KOPT-K1 (cell line): ENCODE data around the gene UNC93A.
"Not testable (repeated sequence)": the region's sequence is repeated elsewhere in the genome, so short reads cannot be mapped to it uniquely, and the experiment has no call there.

ENCODE experiments used
- H3K27ac ChIP-seq: fragments of 200-600 bp; sonication (generic); 2 replicates; pipeline ENCODE4 v1.5.1; 2016; ENCODE audit warnings: antibody characterized with exemption, mild to moderate bottlenecking, low read depth, low read length; ENCODE audit not compliant: poor library complexity, severe bottlenecking
- H3K36me3 ChIP-seq: fragments of 200-600 bp; sonication (generic); 2 replicates; pipeline ENCODE4 v1.5.1; 2017; ENCODE audit warnings: antibody characterized with exemption, mild to moderate bottlenecking, low read length, moderate library complexity; ENCODE audit not compliant: insufficient read depth
- H3K9me3 ChIP-seq: fragments of 200-600 bp; sonication (generic); 2 replicates; pipeline ENCODE4 v1.5.1; 2017; ENCODE audit warnings: antibody characterized with exemption, low read length, mild to moderate bottlenecking; ENCODE audit not compliant: insufficient read depth, poor library complexity, severe bottlenecking

UNC93A gene

DNA sequence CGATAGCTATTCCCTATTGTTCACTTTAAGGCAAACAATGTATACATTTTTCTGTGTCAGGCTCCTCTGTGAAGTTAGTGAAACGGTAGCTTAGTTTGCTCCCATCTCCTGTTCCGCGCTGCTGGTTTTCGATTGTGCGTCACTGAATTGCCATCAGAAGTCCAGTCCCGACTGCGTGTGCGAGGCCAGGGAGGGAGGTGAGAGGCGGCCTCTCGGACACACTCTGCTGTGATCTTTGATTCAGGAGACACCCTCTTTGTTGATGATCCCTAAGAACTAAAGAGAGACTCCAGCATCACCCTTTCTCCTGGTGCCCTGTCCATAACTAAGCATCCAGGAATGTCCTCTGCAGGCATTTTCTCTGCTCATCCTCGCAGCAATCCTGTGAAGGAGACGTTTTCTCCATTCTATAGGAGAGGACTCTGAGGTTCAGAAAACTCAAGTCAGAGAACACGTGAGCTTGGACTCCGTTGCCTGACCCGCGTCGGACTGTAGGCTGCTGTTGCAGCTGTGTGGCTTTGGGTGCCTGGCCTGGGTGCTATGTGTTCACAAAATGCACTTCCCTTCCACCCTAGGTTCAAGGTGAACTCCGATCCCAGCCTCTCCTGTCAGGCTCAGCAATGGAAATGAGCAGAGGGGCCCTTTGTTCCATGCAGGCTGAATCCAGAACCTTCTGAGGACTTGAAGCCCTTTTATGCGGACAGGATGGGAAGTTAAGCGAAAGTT lies 24.1 kb upstream of the UNC93A start:
- H3K36me3 ChIP-seq = no peaks in the 10 kb centered on the region
- no peak overlapping the region for H3K27ac ChIP-seq
- H3K9me3 ChIP-seq = no peaks in the 10 kb centered on the region

DNA sequence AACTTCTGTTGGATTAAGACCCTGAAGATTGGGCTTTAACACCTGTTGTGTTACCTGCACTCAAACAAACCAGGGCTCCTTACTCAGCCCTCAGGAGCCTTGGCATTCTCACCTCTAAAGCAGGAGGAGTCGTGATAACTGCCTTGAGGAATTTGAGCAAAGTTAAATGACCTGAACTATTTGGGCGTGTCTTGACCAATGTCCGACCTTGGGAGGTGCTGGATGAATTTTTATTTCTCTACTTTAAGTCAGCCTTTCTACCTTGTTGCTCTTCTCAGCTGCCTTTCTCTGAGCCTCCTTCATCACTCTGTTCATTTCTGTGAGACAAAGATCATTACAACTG lies 23.6 kb upstream of the UNC93A start:
- H3K27ac ChIP-seq, H3K9me3 ChIP-seq, H3K36me3 ChIP-seq: not testable (repeated sequence)

DNA sequence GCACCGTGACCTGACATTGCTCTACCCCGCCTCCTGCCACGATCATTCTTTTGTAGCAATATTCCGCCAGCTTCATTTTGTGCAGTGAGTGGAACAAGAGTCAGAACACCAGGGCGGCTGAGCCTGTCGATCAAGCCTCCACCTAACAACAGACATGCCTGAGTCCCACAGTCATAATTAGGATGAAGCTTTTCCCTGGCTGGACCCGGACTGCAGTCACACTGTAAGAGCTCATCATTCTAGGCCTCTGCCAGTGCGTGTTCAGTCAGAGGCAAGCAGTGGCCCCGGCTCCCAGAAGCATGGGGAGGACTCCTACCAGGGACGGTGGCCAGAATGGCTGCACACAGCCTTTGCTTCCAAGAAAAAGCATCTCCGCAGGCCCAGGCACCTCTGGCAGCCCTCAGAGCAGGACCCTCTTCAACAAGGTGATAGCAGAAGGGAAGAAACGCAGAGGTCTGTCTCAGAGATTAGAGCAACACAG lies 23.2 kb upstream of the UNC93A start:
- Histone ChIP-seq H3K36me3 (no peaks in the 10 kb centered on the region), H3K27ac (no peak overlapping the region), H3K9me3 (no peaks in the 10 kb centered on the region)

DNA sequence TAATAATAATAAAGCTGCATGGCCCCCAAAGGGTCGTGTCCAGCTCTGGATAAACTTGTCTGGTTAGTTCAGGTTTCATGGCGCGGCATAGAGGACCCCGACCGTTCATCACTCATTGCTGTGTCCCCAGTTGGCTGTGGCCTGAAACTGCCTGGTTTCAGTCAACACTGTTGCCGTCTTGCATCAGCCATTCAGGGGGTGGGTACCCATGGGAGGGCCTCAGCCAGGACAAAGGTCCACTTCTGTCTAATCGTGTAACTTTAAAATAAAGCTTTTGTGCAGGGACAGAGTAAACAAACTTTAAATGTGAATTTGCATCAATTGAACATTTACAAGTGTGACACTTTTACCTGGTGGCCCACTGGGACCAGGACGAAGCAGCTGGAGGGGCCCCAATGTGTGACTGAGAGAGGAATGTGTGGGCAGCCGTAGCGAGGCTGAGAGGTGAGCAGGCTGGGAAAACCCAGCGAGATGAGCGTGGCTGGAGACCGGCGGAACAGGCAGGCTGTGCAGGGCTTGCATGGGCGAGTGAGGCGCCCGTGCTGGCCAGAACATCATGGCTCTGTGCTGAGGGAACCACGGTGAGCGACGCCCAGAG lies 22.3 kb upstream of the UNC93A start:
- Histone ChIP-seq H3K27ac (no peak overlapping the region), H3K36me3 (no peaks in the 10 kb centered on the region), H3K9me3 (no peaks in the 10 kb centered on the region)

DNA sequence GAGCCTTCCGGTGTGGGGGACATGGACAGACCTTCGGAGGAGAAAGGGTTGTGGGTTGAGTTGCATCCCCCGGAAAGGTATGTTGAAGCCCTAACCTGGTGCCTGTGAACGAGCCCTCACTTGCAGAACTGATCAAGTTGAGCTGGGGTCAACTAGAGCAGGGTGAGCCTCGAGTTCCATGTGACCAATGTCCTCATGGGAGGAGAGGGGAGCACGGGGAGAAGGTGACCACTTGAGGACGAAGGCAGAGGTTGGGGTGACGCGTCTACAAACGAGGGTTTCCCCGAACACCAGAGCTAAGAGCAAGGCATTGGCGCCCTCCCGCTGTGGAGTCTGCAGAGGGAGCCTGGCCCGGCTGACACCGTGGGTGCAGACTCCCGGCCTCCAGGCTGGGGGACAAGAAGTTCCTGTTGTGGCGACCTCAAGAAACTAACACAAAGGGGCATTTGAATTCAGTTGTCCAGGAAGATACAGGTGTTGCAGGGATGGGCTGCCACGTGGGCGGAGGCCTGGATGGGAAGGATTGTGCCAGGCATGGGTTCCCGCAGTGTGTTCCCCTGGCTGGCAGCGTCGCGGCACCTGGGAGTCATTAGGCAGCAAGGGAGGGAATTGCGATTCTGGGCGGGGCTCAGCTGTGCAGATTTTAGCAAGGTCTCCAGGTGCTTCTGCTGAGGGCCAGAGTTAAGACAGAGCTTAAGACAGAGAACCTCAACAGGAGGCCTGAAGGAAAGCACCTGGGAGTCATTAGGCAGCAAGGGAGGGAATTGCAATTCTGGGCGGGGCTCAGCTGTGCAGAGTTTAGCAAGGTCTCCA lies 20.4 kb upstream of the UNC93A start:
- H3K36me3 ChIP-seq = no peaks in the 10 kb centered on the region
- H3K27ac ChIP-seq = no peak overlapping the region
- H3K9me3 ChIP-seq = no peaks in the 10 kb centered on the region

DNA sequence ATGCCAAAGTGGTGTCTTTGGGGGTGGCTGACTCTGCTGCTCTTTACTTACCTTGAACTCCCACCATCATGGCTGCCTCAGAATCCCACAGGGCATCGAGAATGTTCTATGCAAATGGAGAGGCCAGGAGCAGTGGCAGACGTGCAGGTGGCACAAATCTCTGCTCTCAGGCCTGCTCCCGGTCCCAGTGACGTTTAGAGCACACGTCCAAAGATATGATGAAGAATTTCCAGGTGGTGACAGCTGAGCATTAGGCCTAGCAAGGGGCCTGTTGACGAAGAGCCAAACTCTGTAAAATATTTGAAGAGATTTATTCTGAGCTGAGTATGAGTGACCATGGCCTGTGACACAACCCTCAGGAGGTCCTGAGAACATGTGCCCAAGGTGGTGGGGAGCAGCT lies 19.0 kb upstream of the UNC93A start:
- Histone ChIP-seq H3K27ac (no peak overlapping the region), H3K36me3 (no peaks in the 10 kb centered on the region), H3K9me3 (no peaks in the 10 kb centered on the region)

DNA sequence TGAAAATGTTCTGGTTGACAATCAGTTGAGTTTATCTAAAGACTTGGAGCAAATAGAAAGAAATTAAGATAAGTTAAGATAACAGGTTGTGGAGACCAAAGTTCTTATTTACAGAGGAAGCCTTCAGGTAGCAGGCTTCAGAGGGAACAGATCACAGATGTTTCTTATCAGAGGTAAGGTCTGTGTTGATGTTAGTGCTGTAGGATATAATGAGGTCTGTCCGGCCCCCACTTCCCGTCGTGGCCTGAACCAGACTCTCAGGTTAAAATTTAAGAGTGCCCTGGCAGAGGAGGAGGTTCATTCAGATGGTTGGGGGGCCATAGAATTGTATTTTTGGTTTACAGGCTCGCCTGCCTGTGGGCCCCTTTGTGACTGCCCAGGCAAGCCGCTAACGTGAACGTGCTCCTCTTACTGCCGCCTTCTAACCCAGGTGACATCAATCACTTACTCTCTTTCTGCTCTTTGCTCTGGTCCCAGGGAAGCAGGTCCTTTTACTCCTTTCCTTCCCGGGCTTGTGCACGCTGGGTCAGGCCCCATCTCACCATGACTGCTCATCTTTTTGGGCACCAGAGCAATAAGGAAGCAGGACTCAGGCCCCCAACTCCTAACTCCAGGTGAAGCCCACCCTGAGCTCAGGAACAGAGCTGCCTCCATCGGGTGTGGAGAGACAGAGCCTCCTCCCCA lies 18.3 kb upstream of the UNC93A start:
- no peaks in the 10 kb centered on the region for H3K9me3 ChIP-seq
- H3K36me3 ChIP-seq = no peaks in the 10 kb centered on the region
- no peak overlapping the region for H3K27ac ChIP-seq

DNA sequence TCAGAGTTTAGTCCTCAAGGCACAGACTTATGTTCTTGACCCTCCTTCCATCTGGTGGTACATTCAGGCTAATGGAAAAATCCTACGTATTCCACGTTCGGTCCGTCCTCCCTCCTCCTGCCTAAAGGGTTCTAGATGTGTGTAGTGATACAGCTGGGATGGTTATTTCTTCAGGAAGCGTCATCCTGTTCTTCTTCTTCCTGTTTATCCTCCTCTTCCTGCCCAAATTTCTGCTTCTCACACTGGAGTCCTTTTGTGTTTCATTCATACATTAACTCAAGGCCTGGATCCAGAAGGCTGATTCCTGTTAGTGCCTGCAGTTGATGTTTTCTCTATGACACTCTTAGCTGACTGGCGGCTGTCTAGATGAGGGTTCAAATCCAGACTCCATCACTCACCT lies 16.8 kb upstream of the UNC93A start:
- no peaks in the 10 kb centered on the region for H3K36me3 ChIP-seq
- H3K27ac ChIP-seq = no peak overlapping the region
- H3K9me3 ChIP-seq = no peaks in the 10 kb centered on the region

DNA sequence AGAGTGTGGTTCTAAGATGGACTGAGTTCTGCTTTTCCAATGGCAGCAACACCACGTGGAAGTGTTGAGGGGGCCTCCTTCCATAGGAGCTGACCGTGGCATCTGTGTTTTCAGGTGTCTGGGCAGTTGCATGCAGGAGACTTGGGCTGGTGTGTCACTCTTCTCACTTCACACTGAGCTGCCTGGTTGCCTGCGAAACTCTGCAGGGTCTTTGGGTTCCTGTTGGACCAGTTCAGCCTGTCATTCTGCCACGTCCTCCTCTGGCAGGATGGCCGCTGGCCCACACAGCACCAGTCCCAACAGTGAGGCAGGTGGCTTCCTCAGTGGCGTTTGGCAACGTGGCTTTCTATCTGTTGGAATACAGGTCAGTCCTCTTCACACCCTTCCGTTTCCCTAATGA lies 16.1 kb upstream of the UNC93A start:
- no peak overlapping the region for H3K27ac ChIP-seq
- H3K9me3 ChIP-seq = no peaks in the 10 kb centered on the region
- H3K36me3 ChIP-seq = no peaks in the 10 kb centered on the region

DNA sequence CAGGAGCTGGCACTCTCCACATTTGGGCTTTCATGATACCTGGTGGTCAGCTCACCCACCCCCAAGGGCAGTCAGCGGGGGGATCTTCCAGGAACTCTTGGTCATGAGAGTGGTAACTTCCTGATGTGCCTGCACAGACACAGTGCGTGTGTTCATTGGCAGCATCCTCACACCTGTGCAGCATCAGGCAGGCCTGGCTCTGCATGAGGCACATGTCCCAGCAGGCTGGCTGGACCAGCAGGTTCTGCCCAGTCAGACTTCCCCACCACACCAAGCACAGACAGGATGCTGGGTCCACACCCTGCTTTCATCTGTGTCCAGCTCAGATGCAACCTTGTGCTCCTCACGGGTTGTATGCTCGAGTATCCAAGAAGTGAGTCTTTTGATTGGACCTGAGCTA lies 15.7 kb upstream of the UNC93A start:
- H3K9me3 ChIP-seq = no peaks in the 10 kb centered on the region
- no peaks in the 10 kb centered on the region for H3K36me3 ChIP-seq
- no peak overlapping the region for H3K27ac ChIP-seq

DNA sequence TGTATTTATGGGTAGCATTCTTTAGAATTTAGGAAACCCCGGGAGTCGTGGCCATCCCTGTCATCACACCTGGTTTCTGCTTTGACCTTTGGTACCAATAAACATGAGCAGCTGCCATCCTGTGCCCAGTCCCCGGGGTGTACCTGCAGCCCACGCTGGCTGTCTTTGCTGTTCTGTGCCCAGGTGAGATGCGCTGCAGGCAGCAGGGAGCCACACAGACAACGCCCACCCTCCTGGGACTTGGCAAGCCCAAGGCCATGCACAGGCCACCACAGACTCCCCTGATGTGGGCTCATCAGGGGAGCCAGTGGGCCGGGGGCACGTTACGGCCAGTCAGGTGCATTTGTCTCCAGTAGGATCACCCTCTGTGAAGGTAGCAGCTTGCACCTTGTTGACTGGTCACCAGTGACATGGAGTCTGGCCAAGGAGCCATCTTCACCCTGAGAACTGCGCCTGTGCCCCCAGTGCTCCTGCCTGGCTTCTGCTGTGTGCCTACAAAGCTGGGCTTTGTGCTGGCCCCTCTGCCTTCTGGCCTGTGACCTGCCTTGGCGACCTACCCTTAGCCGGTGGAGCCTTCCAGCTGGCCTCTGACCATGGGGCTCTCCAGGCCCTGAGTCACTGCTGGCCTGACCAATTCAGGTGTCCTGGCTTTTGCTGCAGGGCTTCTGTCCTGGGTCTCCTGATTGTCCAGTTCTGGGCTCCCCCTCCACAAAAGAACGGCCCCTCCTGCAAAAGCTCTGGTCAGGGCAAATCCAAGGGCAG lies 14.2 kb upstream of the UNC93A start:
- Histone ChIP-seq H3K9me3 (no peaks in the 10 kb centered on the region), H3K36me3 (no peaks in the 10 kb centered on the region), H3K27ac (no peak overlapping the region)

DNA sequence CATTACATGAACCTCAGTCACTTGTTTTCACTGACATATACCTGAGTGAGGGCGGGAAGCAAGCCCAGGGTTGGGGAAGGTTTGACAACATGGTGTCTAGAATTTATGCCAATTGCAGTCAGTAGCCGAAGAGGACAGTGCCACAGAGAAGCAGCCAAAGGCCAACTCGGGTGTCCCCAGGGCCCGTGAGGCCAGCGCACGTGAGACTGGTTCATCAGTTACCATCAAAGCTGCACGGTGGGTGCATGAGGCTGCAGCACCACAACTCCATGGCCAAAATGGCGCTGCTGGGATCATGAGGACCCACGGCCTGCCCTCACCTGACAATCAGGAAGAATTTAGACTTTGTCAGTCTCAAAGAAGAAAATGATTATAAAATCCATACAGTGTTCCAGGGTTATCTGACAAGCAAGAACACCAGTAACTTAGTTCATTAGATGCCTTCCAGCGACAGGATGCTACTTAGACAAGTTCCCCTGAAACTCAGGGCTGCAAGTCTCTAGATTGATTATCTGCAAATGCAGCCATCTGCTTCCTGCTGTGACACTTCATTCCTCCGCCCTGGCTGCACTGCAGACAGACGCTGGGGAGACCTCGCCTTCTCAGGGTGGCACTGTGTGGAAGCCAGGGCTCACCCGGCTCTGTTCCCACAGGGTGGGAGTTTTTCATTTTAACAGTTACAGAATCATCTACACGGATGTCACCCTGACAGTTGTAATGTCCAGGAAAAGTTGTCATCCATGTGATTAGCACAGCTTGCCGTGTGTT lies 12.8 kb upstream of the UNC93A start:
- not testable (repeated sequence) for H3K9me3 ChIP-seq, H3K27ac ChIP-seq

DNA sequence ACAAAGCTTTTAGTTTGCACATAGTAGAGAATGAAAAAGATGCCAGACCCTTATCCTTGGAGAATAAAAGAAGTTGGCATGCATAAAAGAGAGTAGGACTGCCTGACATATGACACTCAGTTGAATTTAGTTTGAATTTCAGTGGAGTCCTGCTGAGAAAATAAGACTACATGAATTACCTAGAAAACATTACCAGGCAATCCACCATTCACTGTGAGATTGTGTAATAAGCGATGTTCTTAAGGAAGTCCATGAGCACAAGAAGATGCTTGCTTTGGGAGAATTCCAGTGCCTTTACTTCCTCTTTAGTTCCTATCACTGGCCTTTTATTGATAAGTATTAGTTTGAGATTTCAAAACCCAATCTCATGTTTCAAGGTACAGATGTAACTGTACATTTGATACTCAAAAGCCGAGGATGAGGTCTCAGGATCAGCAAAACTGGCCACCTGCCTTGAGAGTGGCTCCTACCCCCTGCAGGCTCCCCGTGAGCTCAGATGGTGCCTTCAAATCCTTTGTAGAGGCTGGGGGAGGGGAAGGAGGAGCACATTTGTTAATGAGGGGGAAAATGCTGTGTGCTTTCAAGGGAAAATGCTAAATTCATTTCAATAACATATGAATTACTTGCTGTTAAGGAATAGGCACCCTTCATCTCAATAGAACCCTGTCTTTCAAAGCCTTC lies 11.2 kb upstream of the UNC93A start:
- no peaks in the 10 kb centered on the region for H3K9me3 ChIP-seq
- no peaks in the 10 kb centered on the region for H3K36me3 ChIP-seq
- H3K27ac ChIP-seq = no peak overlapping the region

More for the DNA sequence above, 12.8 kb upstream of the UNC93A start:
- not testable (repeated sequence) for H3K36me3 ChIP-seq

DNA sequence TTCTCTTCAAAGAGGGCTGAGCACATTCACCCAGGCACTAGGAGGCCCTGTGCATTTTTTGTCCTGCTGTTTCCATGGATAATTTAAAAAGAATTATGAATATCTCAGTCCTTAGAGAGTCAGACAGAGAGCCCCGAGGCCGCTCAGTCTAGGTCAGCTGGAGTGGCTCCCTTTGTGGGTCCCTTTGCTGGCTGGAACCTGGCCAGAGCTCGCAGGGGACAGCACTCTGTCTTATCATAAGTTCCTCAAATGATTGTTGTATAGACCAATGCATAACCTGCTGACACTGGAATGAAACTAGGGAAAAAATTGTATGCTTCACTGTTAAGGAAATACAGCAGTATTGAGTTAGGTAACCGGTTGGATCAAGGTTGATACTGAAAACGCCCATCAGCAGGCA lies 10.6 kb upstream of the UNC93A start:
- not testable (repeated sequence) for H3K9me3 ChIP-seq, H3K36me3 ChIP-seq, H3K27ac ChIP-seq
